SU-DHL-6 (cell line): ENCODE measurements around the gene MIEN1.

ENCODE experiments used
- EZH2phosphoT487 ChIP-seq: fragments of 200-600 bp; sonication (generic), shearing (Covaris generic); conservative IDR thresholded peaks from 2 replicates; pipeline ENCODE4 v1.6.1; 2018; ENCODE audit warnings: mild to moderate bottlenecking, antibody characterized with exemption, low read length, moderate library complexity, mixed read lengths
- TF ChIP-seq, protein P1 (sequence below): fragments of 200-600 bp; sonication (generic); IDR thresholded peaks from one replicate; pipeline ENCODE4 v1.5.1; 2017; ENCODE audit warnings: antibody characterized with exemption, mild to moderate bottlenecking, low read length, moderate library complexity; ENCODE audit not compliant: insufficient read depth, poor library complexity, severe bottlenecking

DNA sequence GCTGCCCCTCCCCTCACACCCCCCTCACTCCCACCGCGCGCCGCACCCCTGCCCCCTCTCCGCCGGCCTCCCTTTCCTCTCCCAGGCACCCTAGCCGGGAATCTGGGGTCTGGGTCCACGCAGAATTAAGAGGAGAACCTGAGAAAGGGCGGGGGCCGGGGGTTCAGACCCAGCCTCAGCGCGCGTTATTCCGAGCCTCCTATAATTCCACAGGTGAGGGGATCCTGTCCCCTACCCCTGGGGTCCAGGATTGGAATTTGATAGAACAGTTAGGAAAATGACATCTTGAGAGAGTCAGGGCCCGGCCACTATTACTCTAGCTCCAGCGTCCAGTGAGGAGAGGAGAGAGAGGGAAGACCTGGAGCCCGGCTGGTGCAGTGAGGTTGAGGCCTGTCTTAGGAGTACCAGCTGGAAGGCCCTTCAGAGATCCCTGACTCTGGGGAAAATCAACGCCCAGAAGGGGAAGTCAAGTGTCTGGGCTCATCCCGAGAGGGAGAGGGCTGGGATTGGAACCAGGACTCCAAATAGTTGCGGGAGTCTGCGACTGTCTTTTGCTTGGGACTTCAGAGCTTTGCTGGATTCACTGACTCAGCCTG is 24.7 kb upstream of the MIEN1 start:
- TF ChIP-seq EZH2phosphoT487: no peak
- TF ChIP-seq, protein P1, sequence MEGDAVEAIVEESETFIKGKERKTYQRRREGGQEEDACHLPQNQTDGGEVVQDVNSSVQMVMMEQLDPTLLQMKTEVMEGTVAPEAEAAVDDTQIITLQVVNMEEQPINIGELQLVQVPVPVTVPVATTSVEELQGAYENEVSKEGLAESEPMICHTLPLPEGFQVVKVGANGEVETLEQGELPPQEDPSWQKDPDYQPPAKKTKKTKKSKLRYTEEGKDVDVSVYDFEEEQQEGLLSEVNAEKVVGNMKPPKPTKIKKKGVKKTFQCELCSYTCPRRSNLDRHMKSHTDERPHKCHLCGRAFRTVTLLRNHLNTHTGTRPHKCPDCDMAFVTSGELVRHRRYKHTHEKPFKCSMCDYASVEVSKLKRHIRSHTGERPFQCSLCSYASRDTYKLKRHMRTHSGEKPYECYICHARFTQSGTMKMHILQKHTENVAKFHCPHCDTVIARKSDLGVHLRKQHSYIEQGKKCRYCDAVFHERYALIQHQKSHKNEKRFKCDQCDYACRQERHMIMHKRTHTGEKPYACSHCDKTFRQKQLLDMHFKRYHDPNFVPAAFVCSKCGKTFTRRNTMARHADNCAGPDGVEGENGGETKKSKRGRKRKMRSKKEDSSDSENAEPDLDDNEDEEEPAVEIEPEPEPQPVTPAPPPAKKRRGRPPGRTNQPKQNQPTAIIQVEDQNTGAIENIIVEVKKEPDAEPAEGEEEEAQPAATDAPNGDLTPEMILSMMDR: no peak
